AG09319 (cell line): ENCODE results near the gene AADAT.

Experiments
- DNase-seq: peaks from one replicate; pipeline ENCODE4 v3.0.0-alpha.2; 2010; ENCODE audit warnings: low read depth; ENCODE audit errors: extremely low read depth
- TF ChIP-seq, protein P1 (sequence below): IDR thresholded peaks from 2 replicates; pipeline ENCODE4 v1.5.1; 2011; ENCODE audit warnings: low read depth, mild to moderate bottlenecking, inconsistent platforms, low read length, moderate library complexity

The AADAT gene

DNA sequence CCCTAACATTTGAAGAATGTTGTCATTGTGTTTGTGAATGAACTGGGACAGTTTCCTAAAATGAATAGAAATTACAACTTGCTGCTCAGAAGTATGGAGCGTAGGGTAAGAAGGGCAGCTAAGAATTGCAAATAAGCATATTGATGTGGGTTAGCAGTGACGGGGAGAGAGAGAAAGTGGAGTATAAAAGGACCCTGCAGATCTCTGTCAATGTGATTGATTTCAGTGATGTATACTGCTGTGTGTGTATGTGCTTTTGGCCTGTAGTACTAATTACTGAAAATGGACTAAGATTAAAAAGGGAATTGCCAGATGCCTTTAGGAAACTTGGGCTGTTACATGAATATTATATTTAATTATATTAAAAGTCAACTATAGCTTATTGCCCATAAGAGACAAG, 55.8 kb downstream of the AADAT start:
- TF ChIP-seq, protein P1, sequence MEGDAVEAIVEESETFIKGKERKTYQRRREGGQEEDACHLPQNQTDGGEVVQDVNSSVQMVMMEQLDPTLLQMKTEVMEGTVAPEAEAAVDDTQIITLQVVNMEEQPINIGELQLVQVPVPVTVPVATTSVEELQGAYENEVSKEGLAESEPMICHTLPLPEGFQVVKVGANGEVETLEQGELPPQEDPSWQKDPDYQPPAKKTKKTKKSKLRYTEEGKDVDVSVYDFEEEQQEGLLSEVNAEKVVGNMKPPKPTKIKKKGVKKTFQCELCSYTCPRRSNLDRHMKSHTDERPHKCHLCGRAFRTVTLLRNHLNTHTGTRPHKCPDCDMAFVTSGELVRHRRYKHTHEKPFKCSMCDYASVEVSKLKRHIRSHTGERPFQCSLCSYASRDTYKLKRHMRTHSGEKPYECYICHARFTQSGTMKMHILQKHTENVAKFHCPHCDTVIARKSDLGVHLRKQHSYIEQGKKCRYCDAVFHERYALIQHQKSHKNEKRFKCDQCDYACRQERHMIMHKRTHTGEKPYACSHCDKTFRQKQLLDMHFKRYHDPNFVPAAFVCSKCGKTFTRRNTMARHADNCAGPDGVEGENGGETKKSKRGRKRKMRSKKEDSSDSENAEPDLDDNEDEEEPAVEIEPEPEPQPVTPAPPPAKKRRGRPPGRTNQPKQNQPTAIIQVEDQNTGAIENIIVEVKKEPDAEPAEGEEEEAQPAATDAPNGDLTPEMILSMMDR, result no peak
- DNase-seq, result no peak

DNA sequence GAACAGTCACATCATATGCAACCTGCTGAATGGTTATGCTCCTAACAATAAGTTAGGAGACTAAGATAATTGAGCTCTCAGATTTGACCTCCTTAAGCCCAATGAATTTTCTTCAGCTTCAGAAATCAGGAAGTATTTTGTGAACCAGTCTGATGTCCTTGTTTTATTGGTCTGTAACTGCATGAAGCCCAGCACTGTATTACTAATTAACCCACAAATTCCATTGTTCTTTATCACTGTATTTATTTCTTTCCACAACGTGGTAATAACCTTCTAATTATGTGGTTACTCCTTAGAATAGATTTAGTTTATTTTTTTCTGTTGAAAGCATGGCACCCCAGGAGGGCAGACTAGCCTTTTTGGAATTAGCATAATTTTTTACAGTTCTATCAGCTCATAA, 59.6 kb downstream of the AADAT start:
- TF ChIP-seq, protein P1, result no peak
- no peak for DNase-seq

DNA sequence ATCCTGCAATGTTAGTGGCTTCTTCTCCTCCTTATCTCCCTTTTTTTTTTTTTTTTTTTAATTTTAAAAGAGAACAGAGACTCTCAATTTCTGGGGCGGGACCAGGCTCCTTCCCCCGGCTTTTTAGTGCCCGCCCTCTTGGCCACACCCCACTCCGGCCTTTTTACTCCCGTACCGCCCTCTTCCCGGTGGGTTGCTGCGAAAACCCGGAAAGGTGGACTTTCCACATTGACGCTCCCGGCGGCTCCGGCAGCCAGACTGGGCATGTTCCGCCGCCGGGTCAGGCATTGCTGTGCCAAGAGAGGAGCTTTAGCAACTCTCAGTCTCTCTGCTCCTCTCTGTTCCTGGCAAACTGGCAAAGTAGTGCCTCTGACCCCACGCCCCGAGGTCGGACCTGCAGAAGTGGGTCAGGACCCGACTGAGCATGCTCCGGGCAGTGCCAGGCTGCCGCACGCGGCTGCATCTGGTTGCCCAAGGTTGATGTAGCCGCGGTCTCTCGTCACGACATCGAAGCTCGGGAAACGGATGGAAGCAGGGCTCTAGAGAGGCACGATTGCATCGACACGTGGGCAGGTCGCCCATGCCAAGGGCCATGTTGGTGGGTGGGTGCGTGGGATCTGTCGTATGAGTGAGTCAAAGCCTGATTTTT, 62.5 kb downstream of the AADAT start:
- TF ChIP-seq, protein P1, result no peak
- DNase-seq, result peak; percentile 93

DNA sequence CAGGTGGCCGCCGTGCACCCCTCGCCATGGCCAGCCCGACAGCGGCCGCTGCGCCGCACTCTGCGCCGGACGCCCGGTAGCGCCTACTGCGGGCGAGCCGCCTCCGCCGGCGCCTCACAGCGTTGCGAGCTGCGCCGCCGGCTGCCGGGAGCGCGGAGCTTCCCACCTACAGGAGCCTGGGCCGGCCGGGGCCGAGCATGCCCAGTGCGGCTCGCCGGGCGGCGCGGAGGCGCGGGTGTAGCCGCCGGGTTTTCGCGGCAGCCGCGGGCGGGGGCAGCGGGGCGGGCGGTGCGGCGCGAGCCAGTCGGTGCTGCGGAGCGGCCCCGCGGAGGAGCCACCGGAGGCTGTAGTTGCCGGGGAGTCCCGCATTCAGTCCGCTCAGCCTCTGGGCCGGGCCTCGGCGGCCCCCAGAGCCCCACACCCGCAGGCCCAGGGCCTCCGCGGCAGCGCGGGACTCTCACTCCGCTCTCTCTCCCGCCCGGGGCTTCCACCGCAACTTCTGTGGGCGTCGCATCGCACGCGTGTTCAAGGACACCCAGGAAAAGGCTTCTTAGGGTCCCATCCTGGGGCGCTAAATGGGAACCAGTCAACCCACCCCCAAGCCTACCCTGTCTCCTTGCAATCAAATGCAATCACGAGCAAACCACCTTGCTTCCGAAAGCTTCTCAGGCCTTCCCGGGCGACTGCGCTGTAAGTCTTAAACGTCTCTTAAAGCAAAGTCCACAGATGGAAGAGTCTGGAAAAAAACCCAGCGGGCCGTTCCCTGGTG, 63.3 kb downstream of the AADAT start, which contains the start of gene MFAP3L:
Gene MFAP3L, minus strand, starts transcription at position 143 of the 769 bp plus-strand sequence. CDS start 20,518 bp downstream, outside the sequence.
- peak; percentile 78 for DNase-seq
- TF ChIP-seq, protein P1, result no peak; the same call in 1 of the 2 replicates

- DNase-seq, result no peak
- TF ChIP-seq, protein P1, result no peak
Observed at GRCh38 chr4:170025523-170026252, 64.1 kb downstream of the AADAT start.

DNA sequence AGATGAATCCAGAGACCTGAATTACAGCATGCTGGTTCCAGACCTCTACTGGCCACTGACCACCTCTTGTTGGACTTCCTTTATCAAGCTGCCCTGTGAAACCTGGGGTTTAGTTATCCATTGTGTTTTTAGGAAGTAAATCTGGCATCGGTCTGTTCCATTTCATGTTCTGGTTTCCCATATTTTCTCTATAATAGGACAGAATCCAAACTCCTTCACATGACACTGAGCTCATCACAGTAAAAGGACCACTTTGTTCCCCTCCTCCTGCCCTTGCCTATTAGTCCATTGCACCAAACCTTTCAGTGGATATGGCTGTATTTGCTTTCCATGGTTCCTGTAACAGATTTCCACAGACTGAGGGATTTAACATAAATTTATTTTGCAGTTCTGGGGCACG, 67.5 kb downstream of the AADAT start:
- TF ChIP-seq, protein P1, result no peak
- no peak for DNase-seq
